Measurements from ENCODE around the gene ODF2.
A peak's percentile ranks its signal among the peaks of the same experiment; 100 is the strongest.

Gene ODF2

DNA sequence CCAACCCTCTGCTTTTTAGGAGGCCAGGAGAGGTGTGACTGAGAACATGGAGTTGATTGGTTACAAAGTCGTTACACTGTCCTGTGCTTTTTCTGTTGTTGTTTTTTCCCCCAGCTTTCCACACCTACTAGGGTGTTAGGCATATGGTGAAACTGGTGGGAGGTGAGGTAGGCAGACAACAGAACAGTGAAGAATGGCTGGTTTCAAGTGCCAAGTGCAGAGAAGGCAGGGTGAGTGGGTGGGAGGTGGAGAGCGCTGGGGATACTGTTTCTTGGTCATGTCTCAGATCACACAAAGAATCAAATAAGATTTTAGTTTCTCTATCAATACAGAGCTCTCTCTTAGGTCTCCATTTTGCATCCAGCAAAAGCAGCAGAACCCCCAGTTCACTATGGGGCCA, 94.4 kb downstream of the ODF2 start:
- TF ChIP-seq, protein P1, sequence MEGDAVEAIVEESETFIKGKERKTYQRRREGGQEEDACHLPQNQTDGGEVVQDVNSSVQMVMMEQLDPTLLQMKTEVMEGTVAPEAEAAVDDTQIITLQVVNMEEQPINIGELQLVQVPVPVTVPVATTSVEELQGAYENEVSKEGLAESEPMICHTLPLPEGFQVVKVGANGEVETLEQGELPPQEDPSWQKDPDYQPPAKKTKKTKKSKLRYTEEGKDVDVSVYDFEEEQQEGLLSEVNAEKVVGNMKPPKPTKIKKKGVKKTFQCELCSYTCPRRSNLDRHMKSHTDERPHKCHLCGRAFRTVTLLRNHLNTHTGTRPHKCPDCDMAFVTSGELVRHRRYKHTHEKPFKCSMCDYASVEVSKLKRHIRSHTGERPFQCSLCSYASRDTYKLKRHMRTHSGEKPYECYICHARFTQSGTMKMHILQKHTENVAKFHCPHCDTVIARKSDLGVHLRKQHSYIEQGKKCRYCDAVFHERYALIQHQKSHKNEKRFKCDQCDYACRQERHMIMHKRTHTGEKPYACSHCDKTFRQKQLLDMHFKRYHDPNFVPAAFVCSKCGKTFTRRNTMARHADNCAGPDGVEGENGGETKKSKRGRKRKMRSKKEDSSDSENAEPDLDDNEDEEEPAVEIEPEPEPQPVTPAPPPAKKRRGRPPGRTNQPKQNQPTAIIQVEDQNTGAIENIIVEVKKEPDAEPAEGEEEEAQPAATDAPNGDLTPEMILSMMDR (IDR thresholded peaks at IDR 0.05): no peak
- peaks cover 22 to 30% of the 10 kb centered on the region in 2 experiments for H3K4me1 ChIP-seq (ENCODE audit: control insufficient read depth in 1 of 2, insufficient read depth in 1 of 2, low read depth in 1 of 2, low read length in 1 of 2)
- no peaks in the 10 kb centered on the region for H3K9me3 ChIP-seq
- H3K36me3 ChIP-seq: no peaks in the 10 kb centered on the region
- no peaks in the 10 kb centered on the region for H3K27me3 ChIP-seq
- no peak overlapping the region for H3K4me3 ChIP-seq (ENCODE audit: low read depth in 1 of 2, low read length in 1 of 2)
- peak overlapping the region; percentile 25 for H3K27ac ChIP-seq
